Activated naive CD8-positive, alpha-beta T cell treated with anti-CD3 and anti-CD28 coated beads, Interleukin-2, amount 50 U/mL, for 24 hours (primary cell): ENCODE results near the gene CCDC124.

ENCODE experiments used
- ATAC-seq: fragments of 150-1000 bp; cut with Tn5 transposase; one replicate; pipeline ENCODE4 v1.10.0; 2021
- DNase-seq: peaks from one replicate; pipeline ENCODE4 v3.0.0; 2021
- H3K27ac Mint-ChIP-seq: one replicate; pipeline ENCODE4 v1.8.0; 2021; ENCODE audit warnings: mild to moderate bottlenecking, mixed read lengths
- H3K27me3 Mint-ChIP-seq: one replicate; pipeline ENCODE4 v1.8.0; 2021; ENCODE audit warnings: mixed read lengths
- H3K36me3 Mint-ChIP-seq: one replicate; pipeline ENCODE4 v1.8.0; 2021; ENCODE audit warnings: low read depth, mixed read lengths
- H3K4me1 Mint-ChIP-seq: one replicate; pipeline ENCODE4 v1.8.0; 2021; ENCODE audit warnings: mixed read lengths
- H3K4me3 Mint-ChIP-seq: one replicate; pipeline ENCODE4 v1.8.0; 2021; ENCODE audit warnings: mild to moderate bottlenecking, moderate library complexity, mixed read lengths
- H3K9me3 Mint-ChIP-seq: one replicate; pipeline ENCODE4 v1.8.0; 2021; ENCODE audit warnings: mixed read lengths

Gene CCDC124

DNA sequence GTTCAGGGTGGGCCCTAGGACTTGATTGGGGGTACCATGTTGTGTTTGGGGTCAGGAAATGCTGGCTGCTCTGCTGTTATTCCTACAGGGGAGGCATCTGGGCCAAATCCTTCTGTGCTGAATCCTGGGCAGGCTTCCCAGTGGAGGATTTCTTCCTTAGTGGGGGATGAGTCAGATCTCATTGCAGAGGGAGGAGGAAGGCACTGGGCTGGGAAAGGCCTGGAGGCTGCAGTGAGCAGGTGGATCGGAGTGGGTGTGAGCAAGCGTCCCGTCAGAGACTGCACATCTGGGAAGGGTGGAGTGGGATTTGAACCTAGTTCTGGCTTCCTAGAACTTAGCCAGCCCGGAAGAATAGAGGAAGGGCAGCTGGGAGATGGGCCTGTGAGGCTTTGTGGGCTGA, 11.5 kb downstream of the CCDC124 start:
- Mint-ChIP-seq H3K4me1 (peaks cover 27% of the 10 kb centered on the region), H3K9me3 (no peaks in the 10 kb centered on the region), H3K4me3 (no peak overlapping the region), H3K36me3 (peaks cover 5% of the 10 kb centered on the region), H3K27ac (no peak overlapping the region), H3K27me3 (peaks cover 10% of the 10 kb centered on the region)
- ATAC-seq (no peak), DNase-seq (no peak)

- DNase-seq (no peak), ATAC-seq (peak; percentile 37)
- H3K36me3 Mint-ChIP-seq, result peaks cover 3% of the 10 kb centered on the region
- H3K9me3 Mint-ChIP-seq, result no peaks in the 10 kb centered on the region
- H3K4me1 Mint-ChIP-seq, result peaks cover 52% of the 10 kb centered on the region
- H3K27ac Mint-ChIP-seq, result peak overlapping the region; percentile 96
- peak overlapping the region; percentile 83 for H3K4me3 Mint-ChIP-seq
- peaks cover 34% of the 10 kb centered on the region for H3K27me3 Mint-ChIP-seq
Observed at GRCh38 chr19:17946965-17947784, 14.4 kb downstream of the CCDC124 start.

DNA sequence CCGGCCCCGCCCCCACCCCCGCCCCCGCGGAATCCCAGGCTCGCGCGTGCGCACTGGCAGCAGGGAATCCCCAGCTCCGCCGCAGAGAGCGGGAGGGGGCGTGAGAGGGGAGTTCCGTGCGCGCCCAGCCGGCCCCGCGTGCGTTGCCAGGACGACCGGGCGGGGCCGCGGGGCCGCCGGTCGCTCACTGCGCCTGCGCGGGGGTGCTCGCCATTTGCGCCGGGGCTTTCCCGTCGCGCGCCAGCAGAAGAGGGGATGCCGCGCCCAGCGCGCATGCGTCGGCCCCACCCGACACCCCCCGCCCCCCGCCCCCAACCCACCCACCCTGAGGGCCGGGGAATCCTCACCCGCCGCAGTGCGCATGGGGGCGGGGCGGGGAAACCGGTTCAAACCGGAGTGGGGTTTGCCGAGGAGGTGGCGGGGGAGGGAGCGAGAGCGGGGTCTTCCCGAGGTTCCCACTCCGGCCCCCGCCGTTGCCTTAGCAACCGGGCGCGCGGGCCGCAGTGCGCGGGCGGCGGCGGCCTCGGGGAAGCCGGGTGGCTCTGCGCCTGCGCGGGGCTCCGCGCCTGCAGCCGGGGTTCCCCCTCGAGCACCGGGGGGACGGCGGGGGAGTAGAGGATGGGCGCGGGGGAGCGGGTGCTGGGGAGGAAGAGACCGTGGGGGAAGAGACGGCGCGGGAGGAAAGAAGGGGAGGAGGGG, 15.1 kb downstream of the CCDC124 start:
- Mint-ChIP-seq H3K36me3 (peaks cover 3% of the 10 kb centered on the region), H3K9me3 (no peaks in the 10 kb centered on the region), H3K4me3 (peak overlapping the region; percentile 83), H3K4me1 (peaks cover 56% of the 10 kb centered on the region), H3K27ac (peak overlapping the region; percentile 96), H3K27me3 (peaks cover 40% of the 10 kb centered on the region)
- ATAC-seq (peak; percentile 50), DNase-seq (peak; percentile 97)

DNA sequence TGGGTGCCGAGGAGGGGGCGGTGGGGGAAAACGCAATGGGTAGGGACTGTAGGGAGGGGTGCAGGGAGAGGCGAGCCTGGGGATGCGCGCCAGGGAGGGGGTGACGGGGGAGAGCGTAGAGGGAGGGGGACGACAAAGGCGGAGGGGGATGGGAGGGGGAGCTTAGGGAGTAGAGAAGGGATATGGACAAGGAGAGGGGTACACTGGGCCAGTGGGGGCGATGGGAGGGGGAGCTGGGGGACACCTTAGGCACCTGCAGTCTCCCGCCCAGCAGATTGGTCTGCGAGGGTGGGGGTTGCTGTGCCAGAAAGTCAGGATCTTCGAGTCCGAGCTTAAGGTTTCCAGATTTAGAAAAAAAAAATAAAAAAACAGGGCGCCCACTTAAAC, 15.7 kb downstream of the CCDC124 start:
- peaks cover 46% of the 10 kb centered on the region for H3K27me3 Mint-ChIP-seq

DNA sequence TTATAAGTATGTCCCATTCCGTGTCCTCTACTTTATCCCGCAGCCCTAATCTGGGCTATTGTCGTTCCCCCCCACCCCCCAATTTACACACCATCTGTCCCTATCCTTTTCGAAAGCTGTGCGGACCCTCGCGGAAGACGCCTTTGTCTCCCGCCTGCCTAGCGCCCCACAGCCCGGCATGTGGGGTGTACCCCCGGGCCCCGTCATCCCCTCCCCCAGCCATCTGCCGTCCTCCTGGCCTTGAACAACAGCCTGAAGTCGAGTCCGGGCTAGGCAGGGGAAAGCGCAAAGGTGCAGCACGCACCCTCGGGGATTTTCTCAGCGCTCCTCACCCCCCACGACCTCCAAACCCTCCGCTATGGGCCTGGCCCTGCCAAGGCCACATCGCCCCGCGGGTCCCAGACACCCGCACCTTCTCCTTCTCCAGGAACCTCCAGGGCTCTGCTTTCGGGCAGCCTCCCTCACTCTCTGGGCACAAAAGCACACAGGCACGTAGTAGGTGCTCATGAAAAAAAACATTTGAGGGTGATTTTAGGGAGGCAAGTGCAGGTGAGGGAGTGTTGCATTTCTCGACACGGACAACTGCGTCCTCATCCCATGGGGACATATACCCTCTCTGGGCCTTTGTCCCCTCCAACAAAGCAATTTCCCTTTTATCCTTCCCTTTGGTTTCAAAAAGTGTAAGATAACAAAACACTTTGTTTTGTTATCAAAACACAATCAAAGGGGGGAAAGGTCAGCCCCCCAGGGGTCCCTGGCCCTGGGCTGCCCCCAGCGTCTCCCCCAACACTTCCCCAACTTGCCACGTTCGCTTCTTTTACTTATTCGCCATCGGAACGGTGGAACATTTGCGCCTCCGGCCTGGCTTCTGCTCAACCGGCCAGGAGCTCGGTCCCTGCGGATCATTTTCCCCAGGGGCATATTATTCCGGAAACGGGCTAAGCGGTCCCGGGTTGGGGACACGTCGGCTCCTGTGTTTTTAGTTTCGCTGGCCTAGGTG, 16.4 kb downstream of the CCDC124 start:
- H3K36me3 Mint-ChIP-seq, result peaks cover 2% of the 10 kb centered on the region
- DNase-seq, result peak; percentile 44
- H3K9me3 Mint-ChIP-seq, result no peaks in the 10 kb centered on the region
- peaks cover 57% of the 10 kb centered on the region for H3K4me1 Mint-ChIP-seq
- no peak for ATAC-seq
- H3K4me3 Mint-ChIP-seq, result peak overlapping the region; percentile 68
- peaks cover 53% of the 10 kb centered on the region for H3K27me3 Mint-ChIP-seq
- H3K27ac Mint-ChIP-seq, result no peak overlapping the region

More for the DNA sequence above, 15.7 kb downstream of the CCDC124 start:
- Mint-ChIP-seq H3K27ac (no peak overlapping the region), H3K9me3 (no peaks in the 10 kb centered on the region), H3K4me3 (peak overlapping the region; percentile 68), H3K4me1 (peaks cover 57% of the 10 kb centered on the region), H3K36me3 (peaks cover 3% of the 10 kb centered on the region)
- no peak for DNase-seq
- ATAC-seq, result no peak

- H3K9me3 Mint-ChIP-seq, result no peaks in the 10 kb centered on the region
- ATAC-seq (no peak), DNase-seq (no peak)
- H3K27me3 Mint-ChIP-seq, result peaks cover 58% of the 10 kb centered on the region
- peak overlapping the region; percentile 68 for H3K4me3 Mint-ChIP-seq
- H3K4me1 Mint-ChIP-seq, result peaks cover 57% of the 10 kb centered on the region
- H3K36me3 Mint-ChIP-seq, result no peaks in the 10 kb centered on the region
- peak overlapping the region; percentile 71 for H3K27ac Mint-ChIP-seq
Observed at GRCh38 chr19:17949956-17950309, 17.1 kb downstream of the CCDC124 start.

DNA sequence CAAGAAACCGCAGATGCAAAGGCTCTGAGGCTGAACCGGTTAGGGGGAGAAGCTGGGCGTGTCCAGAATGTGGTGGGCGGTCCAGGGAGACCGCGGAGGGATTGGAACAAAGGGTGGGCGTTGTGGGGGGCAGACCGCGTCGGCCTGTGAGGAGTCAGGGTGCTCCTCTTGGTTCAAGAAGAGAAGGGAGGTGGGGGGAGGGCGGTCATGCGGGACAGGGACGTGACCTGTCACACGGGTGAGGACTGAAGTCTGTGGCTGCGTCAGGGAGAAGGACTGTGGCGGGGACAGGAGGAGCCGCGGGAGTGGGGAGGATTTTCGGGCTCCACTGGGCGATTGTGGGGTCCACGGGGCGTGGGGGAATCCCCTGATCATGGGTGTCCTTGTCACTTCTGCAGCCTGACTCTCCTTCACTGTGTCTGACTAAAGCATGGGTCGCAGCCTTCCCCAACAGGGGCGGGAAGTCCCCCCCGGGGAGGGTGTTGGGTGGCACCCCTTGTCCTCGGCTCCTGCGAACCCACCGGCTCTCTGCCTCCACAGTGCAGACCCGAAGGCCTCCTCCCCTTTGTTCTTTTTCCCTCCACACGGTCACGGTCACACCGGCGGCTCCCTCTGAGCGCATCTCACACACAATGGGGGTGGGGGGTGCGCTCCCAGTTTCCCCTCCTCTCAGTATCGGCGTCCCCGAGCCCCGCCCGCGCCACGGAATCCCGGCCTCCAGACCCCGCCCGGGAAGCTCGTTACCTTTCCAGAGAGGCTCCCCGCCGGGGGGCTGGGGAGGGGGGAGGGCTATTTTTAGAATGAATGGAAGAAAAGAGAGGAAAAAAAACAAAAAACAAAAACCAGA, 17.7 kb downstream of the CCDC124 start:
- Mint-ChIP-seq H3K9me3 (no peaks in the 10 kb centered on the region), H3K27ac (peak overlapping the region; percentile 71), H3K4me3 (peak overlapping the region; percentile 68), H3K27me3 (peaks cover 59% of the 10 kb centered on the region), H3K4me1 (peaks cover 57% of the 10 kb centered on the region), H3K36me3 (no peaks in the 10 kb centered on the region)
- peak; percentile 32 for ATAC-seq
- peak; percentile 59 for DNase-seq

DNA sequence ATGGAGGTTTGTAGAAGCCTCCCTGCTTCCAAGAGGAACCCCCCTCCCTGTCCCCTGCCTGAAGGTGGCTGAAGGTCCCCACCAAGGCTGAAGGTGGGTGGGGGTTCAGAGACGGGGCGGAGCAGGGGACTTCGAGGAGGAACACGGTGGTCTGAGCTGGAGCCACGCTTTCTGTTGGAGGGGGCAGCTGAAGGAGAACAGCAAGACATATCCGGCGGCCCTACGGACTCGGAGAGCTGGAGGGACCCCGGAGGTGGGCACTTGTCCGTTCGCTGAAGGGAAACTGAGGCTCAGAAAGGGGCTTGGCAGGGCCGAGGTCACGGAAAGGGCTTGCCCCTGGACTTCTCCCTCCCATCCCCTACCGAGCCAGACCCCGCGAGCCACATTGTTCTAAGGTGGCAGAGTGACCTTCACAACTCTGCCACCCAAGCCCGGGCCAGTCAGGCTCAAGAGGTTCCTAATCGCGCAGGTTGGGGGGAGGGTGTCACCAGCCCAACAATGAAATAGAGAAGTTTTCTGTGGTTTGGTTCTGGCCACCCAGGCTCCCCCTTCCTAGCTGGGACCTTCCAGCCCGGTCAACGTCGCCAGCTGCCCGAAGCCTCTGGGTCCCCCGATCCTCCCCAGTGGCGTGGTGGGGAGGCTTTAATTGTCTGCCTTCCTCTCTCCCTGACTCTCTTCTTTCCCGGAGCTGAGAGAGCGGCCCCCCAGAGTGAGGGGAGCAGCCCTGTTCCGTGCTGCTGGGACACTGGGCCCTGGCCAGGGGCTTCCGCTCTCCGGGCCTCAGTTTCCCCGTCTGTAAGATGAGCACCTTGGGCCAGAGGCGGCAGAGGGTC, 18.6 kb downstream of the CCDC124 start:
- peaks cover 49% of the 10 kb centered on the region for H3K4me1 Mint-ChIP-seq
- H3K27ac Mint-ChIP-seq, result no peak overlapping the region
- no peaks in the 10 kb centered on the region for H3K9me3 Mint-ChIP-seq
- H3K27me3 Mint-ChIP-seq, result peaks cover 59% of the 10 kb centered on the region
- DNase-seq (no peak), ATAC-seq (no peak)
- H3K36me3 Mint-ChIP-seq, result no peaks in the 10 kb centered on the region
- peak overlapping the region; percentile 68 for H3K4me3 Mint-ChIP-seq

GRCh38 chr19:17951990-17952976, 19.5 kb downstream of the CCDC124 start:
- no peaks in the 10 kb centered on the region for H3K9me3 Mint-ChIP-seq
- H3K36me3 Mint-ChIP-seq, result no peaks in the 10 kb centered on the region
- DNase-seq (no peak), ATAC-seq (no peak)
- H3K4me1 Mint-ChIP-seq, result peaks cover 40% of the 10 kb centered on the region
- H3K27ac Mint-ChIP-seq, result no peak overlapping the region
- H3K27me3 Mint-ChIP-seq, result peaks cover 60% of the 10 kb centered on the region
- peak overlapping the region; percentile 68 for H3K4me3 Mint-ChIP-seq

- no peaks in the 10 kb centered on the region for H3K9me3 Mint-ChIP-seq
- no peak for ATAC-seq
- H3K27ac Mint-ChIP-seq, result no peak overlapping the region
Observed at GRCh38 chr19:17953316-17953801, 20.5 kb downstream of the CCDC124 start.

DNA sequence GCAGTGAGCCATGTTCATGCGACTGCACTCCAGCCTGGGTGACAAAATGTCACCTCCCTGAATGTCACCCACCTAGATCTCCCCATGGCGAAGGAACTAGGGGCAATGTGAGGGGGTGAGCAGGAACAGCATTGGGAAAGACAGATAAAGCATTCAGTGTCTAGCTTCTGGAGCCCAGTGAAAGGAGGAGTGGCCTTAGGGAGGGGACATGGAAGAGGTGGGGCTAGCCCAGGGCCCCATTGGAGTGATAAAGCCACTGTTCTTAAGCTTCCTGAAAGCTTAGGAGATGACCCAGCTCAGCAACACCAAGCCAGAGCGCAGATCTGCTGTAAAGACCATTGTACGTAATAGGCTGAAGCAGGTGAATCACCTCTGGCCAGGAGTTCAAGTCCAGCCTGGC, 21.1 kb downstream of the CCDC124 start:
- ATAC-seq (no peak), DNase-seq (no peak)
- Mint-ChIP-seq H3K4me3 (no peak overlapping the region), H3K27ac (no peak overlapping the region), H3K9me3 (no peaks in the 10 kb centered on the region), H3K36me3 (no peaks in the 10 kb centered on the region), H3K4me1 (peaks cover 34% of the 10 kb centered on the region), H3K27me3 (peaks cover 57% of the 10 kb centered on the region)

More at GRCh38 chr19:17953316-17953801, 20.5 kb downstream of the CCDC124 start:
- Mint-ChIP-seq H3K4me3 (no peak overlapping the region), H3K4me1 (peaks cover 37% of the 10 kb centered on the region), H3K36me3 (no peaks in the 10 kb centered on the region), H3K27me3 (peaks cover 61% of the 10 kb centered on the region)
- DNase-seq, result no peak

DNA sequence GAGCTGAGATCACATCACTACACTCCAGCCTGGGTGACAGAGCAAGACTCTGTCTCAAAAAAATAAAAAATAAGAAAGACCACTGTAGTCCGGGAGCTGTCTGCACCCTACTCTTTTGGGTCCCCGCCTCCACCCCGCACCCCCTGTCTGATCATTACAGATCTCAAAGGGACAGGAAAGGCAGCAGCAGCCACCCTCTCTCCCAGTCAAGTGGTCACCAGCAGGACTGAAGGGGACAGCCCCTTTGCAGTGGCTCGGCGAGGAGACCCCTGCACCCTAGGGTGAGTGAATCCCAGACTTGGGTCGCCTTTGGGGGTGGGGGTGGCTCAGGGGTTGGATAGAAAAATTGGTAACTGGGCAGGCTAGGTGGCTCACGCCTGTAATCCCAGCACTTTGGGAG, 21.6 kb downstream of the CCDC124 start:
- no peak for ATAC-seq
- Mint-ChIP-seq H3K4me1 (peaks cover 29% of the 10 kb centered on the region), H3K4me3 (no peak overlapping the region), H3K9me3 (no peaks in the 10 kb centered on the region), H3K27ac (no peak overlapping the region), H3K36me3 (no peaks in the 10 kb centered on the region), H3K27me3 (peaks cover 54% of the 10 kb centered on the region)
- no peak for DNase-seq
